Ectodermal cell (in vitro differentiated cells): ENCODE measurements around the gene MAK.
"Not testable (repeated sequence)": the region's sequence is repeated elsewhere in the genome, so short reads cannot be mapped to it uniquely, and the experiment has no call there.

Source experiments
- H3K27ac ChIP-seq: 2 replicates; pipeline ENCODE4 v1.7.0; 2013; ENCODE audit warnings: mild to moderate bottlenecking, low read depth, low read length; ENCODE audit not compliant: insufficient read depth, poor library complexity, severe bottlenecking
- H3K27me3 ChIP-seq: 2 replicates; pipeline ENCODE4 v1.7.0; 2013; ENCODE audit warnings: mild to moderate bottlenecking, low read length; ENCODE audit not compliant: insufficient read depth, control insufficient read depth, poor library complexity, severe bottlenecking
- H3K36me3 ChIP-seq: one replicate; pipeline ENCODE4 v1.7.0; 2013; ENCODE audit warnings: low read length; ENCODE audit not compliant: control insufficient read depth, insufficient read depth
- H3K4me1 ChIP-seq: one replicate; pipeline ENCODE4 v1.7.0; 2013; ENCODE audit warnings: low read length; ENCODE audit not compliant: control insufficient read depth, insufficient read depth
- H3K4me3 ChIP-seq: 2 replicates; pipeline ENCODE4 v1.7.0; 2013; ENCODE audit warnings: low read depth, low read length, control low read depth; ENCODE audit not compliant: insufficient read depth
- H3K9me3 ChIP-seq: 2 replicates; pipeline ENCODE4 v1.7.0; 2013; ENCODE audit warnings: mild to moderate bottlenecking, low read length, moderate library complexity; ENCODE audit not compliant: control insufficient read depth
- WGBS, 2 experiments: methylation state at CpG; one replicate each; pipeline ENCODE4 v1.1.7; 2013; ENCODE audit warnings: missing lambda C conversion rate in 2 of 2; 5-methylcytosine and 5-hydroxymethylcytosine counted together

The MAK gene

GRCh38 chr6:10834823-10835222, 3.5 kb downstream of the MAK start:
- Histone ChIP-seq H3K36me3 (no peaks in the 10 kb centered on the region), H3K4me1 (peaks cover 11% of the 10 kb centered on the region)
- 90 to 91% methylated on average over 11 of the region's 11 CpGs for WGBS, 2 experiments

GRCh38 chr6:10831609-10832008, 6.7 kb downstream of the MAK start:
- Histone ChIP-seq H3K36me3 (no peaks in the 10 kb centered on the region), H3K9me3 (no peaks in the 10 kb centered on the region), H3K4me3 (no peak overlapping the region), H3K27me3 (peaks cover 6% of the 10 kb centered on the region), H3K27ac (no peak overlapping the region), H3K4me1 (peaks cover 6% of the 10 kb centered on the region)
- 93 to 96% methylated on average over 2 of the region's 2 CpGs for WGBS, 2 experiments

More at GRCh38 chr6:10834823-10835222, 3.5 kb downstream of the MAK start:
- no peak overlapping the region for H3K4me3 ChIP-seq
- H3K9me3 ChIP-seq = no peaks in the 10 kb centered on the region
- no peak overlapping the region for H3K27ac ChIP-seq
- H3K27me3 ChIP-seq = peaks cover 6% of the 10 kb centered on the region

GRCh38 chr6:10824819-10825218, 13.5 kb downstream of the MAK start:
- WGBS, 2 experiments = 94 to 96% methylated on average over 6 of the region's 6 CpGs
- Histone ChIP-seq H3K4me3 (no peak overlapping the region), H3K27ac (no peak overlapping the region), H3K27me3 (no peaks in the 10 kb centered on the region), H3K4me1 (no peaks in the 10 kb centered on the region), H3K36me3 (no peaks in the 10 kb centered on the region), H3K9me3 (no peaks in the 10 kb centered on the region)

GRCh38 chr6:10824297-10824696, 14.0 kb downstream of the MAK start:
- WGBS, 2 experiments = 93 to 95% methylated on average over 8 of the region's 8 CpGs

GRCh38 chr6:10814176-10814575, 24.2 kb downstream of the MAK start:
- WGBS, 2 experiments = 88 to 95% methylated on average over 6 of the region's 6 CpGs

More at GRCh38 chr6:10824297-10824696, 14.0 kb downstream of the MAK start:
- Histone ChIP-seq H3K27me3 (no peaks in the 10 kb centered on the region), H3K36me3 (no peaks in the 10 kb centered on the region), H3K4me3 (no peak overlapping the region), H3K9me3 (no peaks in the 10 kb centered on the region), H3K4me1 (no peaks in the 10 kb centered on the region), H3K27ac (no peak overlapping the region)

GRCh38 chr6:10809098-10809497, 29.2 kb downstream of the MAK start:
- Histone ChIP-seq H3K4me3 (no peak overlapping the region), H3K4me1 (no peaks in the 10 kb centered on the region), H3K9me3 (no peaks in the 10 kb centered on the region), H3K27me3 (no peaks in the 10 kb centered on the region), H3K36me3 (no peaks in the 10 kb centered on the region), H3K27ac (no peak overlapping the region)
- 92 to 95% methylated on average over 5 of the region's 6 CpGs for WGBS, 2 experiments

More at GRCh38 chr6:10814176-10814575, 24.2 kb downstream of the MAK start:
- H3K9me3 ChIP-seq, H3K36me3 ChIP-seq, H3K27ac ChIP-seq, H3K4me1 ChIP-seq, H3K27me3 ChIP-seq, H3K4me3 ChIP-seq: not testable (repeated sequence)

GRCh38 chr6:10808376-10808775, 30.0 kb downstream of the MAK start:
- 98 to 100% methylated on average over 2 to 3 of the region's 4 CpGs for WGBS, 2 experiments

GRCh38 chr6:10801224-10801848, 37.0 kb downstream of the MAK start:
- Histone ChIP-seq H3K4me3 (no peak overlapping the region), H3K27ac (no peak overlapping the region), H3K27me3 (no peaks in the 10 kb centered on the region), H3K36me3 (no peaks in the 10 kb centered on the region), H3K4me1 (no peaks in the 10 kb centered on the region), H3K9me3 (no peaks in the 10 kb centered on the region)
- WGBS, 2 experiments = 20 to 25% methylated on average over 1 of the region's 2 CpGs

More at GRCh38 chr6:10808376-10808775, 30.0 kb downstream of the MAK start:
- H3K27me3 ChIP-seq = no peaks in the 10 kb centered on the region
- no peak overlapping the region for H3K27ac ChIP-seq
- no peaks in the 10 kb centered on the region for H3K36me3 ChIP-seq
- H3K9me3 ChIP-seq = no peaks in the 10 kb centered on the region
- H3K4me3 ChIP-seq = no peak overlapping the region
- H3K4me1 ChIP-seq = no peaks in the 10 kb centered on the region

- WGBS, 2 experiments = 81 to 84% methylated on average over 3 of the region's 3 CpGs
- H3K9me3 ChIP-seq = no peaks in the 10 kb centered on the region
- no peak overlapping the region for H3K4me3 ChIP-seq
- H3K36me3 ChIP-seq = no peaks in the 10 kb centered on the region
- no peak overlapping the region for H3K27ac ChIP-seq
- H3K4me1 ChIP-seq = no peaks in the 10 kb centered on the region
- H3K27me3 ChIP-seq = no peaks in the 10 kb centered on the region
Observed at GRCh38 chr6:10800810-10801209, 37.5 kb downstream of the MAK start.

GRCh38 chr6:10794239-10794638, 44.1 kb downstream of the MAK start:
- no peaks in the 10 kb centered on the region for H3K9me3 ChIP-seq
- no peak overlapping the region for H3K4me3 ChIP-seq
- no peaks in the 10 kb centered on the region for H3K27me3 ChIP-seq
- H3K36me3 ChIP-seq = no peaks in the 10 kb centered on the region
- no peaks in the 10 kb centered on the region for H3K4me1 ChIP-seq
- WGBS, 2 experiments = 84 to 93% methylated on average over 3 of the region's 3 CpGs
- no peak overlapping the region for H3K27ac ChIP-seq
